Keratinocyte (primary cell): Measurements from ENCODE around the gene SH3RF1. TPM values are rescaled to one million over a fixed set of nuclear protein-coding genes. Genes with fewer than 3 reads are reported as not detected.
"Not testable (repeated sequence)": the region's sequence is repeated elsewhere in the genome, so short reads cannot be mapped to it uniquely, and the experiment has no call there.

Source experiments
- DNase-seq: peaks from one replicate; pipeline ENCODE4 v3.0.0-alpha.2; 2011; ENCODE audit warnings: low read depth, missing footprints, low spot score
- FAIRE-seq: peaks from 2 replicates; lab custom pipeline; 2011; peaks lifted over from hg19 to GRCh38; lab: Jason Lieb, UNC
- H2AFZ ChIP-seq: 2 replicates; pipeline ENCODE4 v1.6.0; 2012; ENCODE audit warnings: low read length, control low read depth, inconsistent platforms; ENCODE audit not compliant: control insufficient read depth
- H3K27ac ChIP-seq: 2 replicates; pipeline ENCODE4 v1.5.1; 2011; ENCODE audit warnings: low read length; ENCODE audit not compliant: control insufficient read depth, insufficient read depth
- H3K27me3 ChIP-seq: 3 replicates; pipeline ENCODE4 v1.6.0; 2011; ENCODE audit warnings: low read length; ENCODE audit not compliant: control insufficient read depth, insufficient read depth; ENCODE audit errors: extremely low read depth
- H3K36me3 ChIP-seq, 2 experiments: 2 replicates in 1 of 2; 3 replicates in 1 of 2; pipeline ENCODE4 v1.5.1; 2011; ENCODE audit warnings: low read length in 2 of 2, mild to moderate bottlenecking in 1 of 2; ENCODE audit not compliant: control insufficient read depth in 2 of 2, insufficient read depth in 2 of 2; ENCODE audit errors: extremely low read depth in 1 of 2
- H3K4me1 ChIP-seq: 3 replicates; pipeline ENCODE4 v1.5.1; 2011; ENCODE audit warnings: low read length; ENCODE audit not compliant: control insufficient read depth, insufficient read depth; ENCODE audit errors: extremely low read depth
- H3K4me2 ChIP-seq: 3 replicates; pipeline ENCODE4 v1.6.0; 2011; ENCODE audit warnings: low read depth, low read length; ENCODE audit not compliant: control insufficient read depth, insufficient read depth; ENCODE audit errors: extremely low read depth
- H3K4me3 ChIP-seq, 3 experiments: fragments of 200-600 bp in 1 of 3; sonication (generic) in 1 of 3; 2 replicates in 2 of 3; 3 replicates in 1 of 3; pipeline ENCODE4 v1.5.1; 2011 to 2016; ENCODE audit warnings: low read length in 3 of 3, mild to moderate bottlenecking in 3 of 3, control low read depth in 2 of 3, inconsistent platforms in 1 of 3, low read depth in 1 of 3, mixed read lengths in 1 of 3, mixed run types in 1 of 3, moderate library complexity in 1 of 3; ENCODE audit not compliant: control insufficient read depth in 2 of 3, insufficient read depth in 2 of 3; ENCODE audit errors: extremely low read depth in 1 of 3
- H3K79me2 ChIP-seq: 2 replicates; pipeline ENCODE4 v1.6.0; 2012; ENCODE audit warnings: low read length; ENCODE audit not compliant: control insufficient read depth, insufficient read depth
- H3K9ac ChIP-seq: 3 replicates; pipeline ENCODE4 v1.6.0; 2011; ENCODE audit warnings: low read length; ENCODE audit not compliant: control insufficient read depth, insufficient read depth; ENCODE audit errors: extremely low read depth
- H3K9me1 ChIP-seq: 3 replicates; pipeline ENCODE4 v1.6.0; 2011; ENCODE audit warnings: low read length; ENCODE audit not compliant: control insufficient read depth, insufficient read depth; ENCODE audit errors: extremely low read depth
- H3K9me3 ChIP-seq: 2 replicates; pipeline ENCODE4 v1.5.1; 2012; ENCODE audit warnings: low read depth, low read length; ENCODE audit not compliant: control insufficient read depth
- H4K20me1 ChIP-seq: 3 replicates; pipeline ENCODE4 v1.6.0; 2011; ENCODE audit warnings: low read length; ENCODE audit not compliant: control insufficient read depth, insufficient read depth; ENCODE audit errors: extremely low read depth
- EZH2 ChIP-seq: IDR thresholded peaks from one replicate; pipeline ENCODE4 v1.6.1; 2012; ENCODE audit warnings: inconsistent platforms, mild to moderate bottlenecking, low read length, moderate library complexity
- dilution Hi-C: fragments of 300-500 bp; cut with MboI; formaldehyde crosslinking; loops from one replicate; pipeline ENCODE4 v1.7.0; 2020; ENCODE audit warnings: low sequenced_read_pairs; ENCODE audit not compliant: extremely low pct_ligation_motif_present
- polyA plus RNA-seq, 5 experiments: library from polyadenylated mRNA; depleted of rRNA in 3 of 5; stranded (reverse) in 3 of 5; stranded (forward) in 1 of 5; unstranded in 1 of 5; fragments of >200 nt; gene quantifications; 1 replicate in 1 of 5; 2 replicates in 3 of 5; 3 replicates in 1 of 5; pipeline versions ENCODE4 v1.2.1 to v1.2.3, GENCODE V29; 2011 to 2012; ENCODE audit warnings: missing spikeins in 2 of 5, low read depth in 1 of 5, low replicate concordance in 1 of 5
- TF ChIP-seq, protein P1 (sequence below), 3 experiments: IDR thresholded peaks in 1 of 3; conservative IDR thresholded peaks in 1 of 3; optimal IDR thresholded peaks in 1 of 3; 2 replicates in 2 of 3; 3 replicates in 1 of 3; pipeline versions ENCODE3 to v1.5.1; 2011; ENCODE audit warnings: low read length in 3 of 3, mild to moderate bottlenecking in 3 of 3, moderate library complexity in 2 of 3, control low read depth in 1 of 3, inconsistent platforms in 1 of 3; ENCODE audit not compliant: insufficient read depth in 2 of 3; ENCODE audit errors: extremely low read depth in 1 of 3

The SH3RF1 gene
- polyA plus RNA-seq, 1 donor (not counting 4 experiments of a cell fraction or from before 2014, with no cell fraction given), result 9.5 TPM

DNA sequence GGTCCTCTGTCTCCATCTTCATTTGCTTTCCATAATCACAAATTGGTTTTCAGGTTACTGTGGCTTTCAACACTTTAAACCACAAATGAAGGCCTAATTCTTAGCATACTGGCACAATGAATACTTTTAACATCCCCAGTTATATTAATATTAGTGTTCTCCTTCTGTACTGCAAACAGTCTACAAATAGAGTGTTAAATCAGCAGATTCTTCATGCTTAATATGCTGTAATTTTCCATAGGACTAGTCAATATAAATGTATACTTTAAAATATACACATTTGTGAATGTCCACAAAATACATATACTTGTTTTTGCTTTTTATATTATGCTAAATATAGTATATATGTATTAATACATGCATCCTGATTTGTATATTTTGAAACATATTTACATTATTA is 72.6 kb downstream of the SH3RF1 start:
- no peak for DNase-seq
- Histone ChIP-seq H3K4me2 (no peak overlapping the region), H3K4me1 (peaks cover 16% of the 10 kb centered on the region), H2AFZ (no peak overlapping the region), H3K9me3 (no peaks in the 10 kb centered on the region), H4K20me1 (no peaks in the 10 kb centered on the region), H3K9ac (no peak overlapping the region), H3K27me3 (no peaks in the 10 kb centered on the region), H3K79me2 (peaks cover 43% of the 10 kb centered on the region), H3K9me1 (no peaks in the 10 kb centered on the region), H3K4me3 (no peak overlapping the region), H3K27ac (no peak overlapping the region), H3K36me3 (no peaks in the 10 kb centered on the region)
- dilution Hi-C loops, result no loop called here
- TF ChIP-seq, protein P1, sequence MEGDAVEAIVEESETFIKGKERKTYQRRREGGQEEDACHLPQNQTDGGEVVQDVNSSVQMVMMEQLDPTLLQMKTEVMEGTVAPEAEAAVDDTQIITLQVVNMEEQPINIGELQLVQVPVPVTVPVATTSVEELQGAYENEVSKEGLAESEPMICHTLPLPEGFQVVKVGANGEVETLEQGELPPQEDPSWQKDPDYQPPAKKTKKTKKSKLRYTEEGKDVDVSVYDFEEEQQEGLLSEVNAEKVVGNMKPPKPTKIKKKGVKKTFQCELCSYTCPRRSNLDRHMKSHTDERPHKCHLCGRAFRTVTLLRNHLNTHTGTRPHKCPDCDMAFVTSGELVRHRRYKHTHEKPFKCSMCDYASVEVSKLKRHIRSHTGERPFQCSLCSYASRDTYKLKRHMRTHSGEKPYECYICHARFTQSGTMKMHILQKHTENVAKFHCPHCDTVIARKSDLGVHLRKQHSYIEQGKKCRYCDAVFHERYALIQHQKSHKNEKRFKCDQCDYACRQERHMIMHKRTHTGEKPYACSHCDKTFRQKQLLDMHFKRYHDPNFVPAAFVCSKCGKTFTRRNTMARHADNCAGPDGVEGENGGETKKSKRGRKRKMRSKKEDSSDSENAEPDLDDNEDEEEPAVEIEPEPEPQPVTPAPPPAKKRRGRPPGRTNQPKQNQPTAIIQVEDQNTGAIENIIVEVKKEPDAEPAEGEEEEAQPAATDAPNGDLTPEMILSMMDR (optimal IDR thresholded peaks at IDR 0.05 in 1 of 3, IDR thresholded peaks at IDR 0.05 in 1 of 3, conservative IDR thresholded peaks at IDR 0.05 in 1 of 3; ENCODE audit: extremely low read depth in 1 of 3, insufficient read depth in 2 of 3, low read length in 3 of 3), result no peak
- TF ChIP-seq EZH2, result no peak
- no peak for FAIRE-seq

DNA sequence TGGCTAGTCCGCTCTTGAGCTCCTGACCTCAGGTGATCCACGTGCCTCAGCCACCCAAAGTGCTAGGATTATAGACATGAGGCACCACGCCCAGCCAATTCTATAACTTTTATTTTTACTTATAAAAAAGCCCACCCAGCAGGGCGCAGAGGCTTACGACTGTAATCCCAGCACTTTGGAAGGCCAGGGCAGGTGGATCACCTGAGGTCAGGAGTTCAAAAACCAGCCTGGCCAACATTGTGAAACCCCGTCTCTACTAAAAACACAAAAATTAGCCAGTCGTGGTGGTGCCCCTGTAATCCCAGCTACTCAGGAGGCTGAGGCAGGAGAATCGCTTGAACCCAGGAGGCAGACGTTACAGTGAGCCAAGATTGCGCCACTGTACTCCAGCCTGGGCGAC is 73.5 kb downstream of the SH3RF1 start:
- not testable (repeated sequence) for H3K9ac ChIP-seq

DNA sequence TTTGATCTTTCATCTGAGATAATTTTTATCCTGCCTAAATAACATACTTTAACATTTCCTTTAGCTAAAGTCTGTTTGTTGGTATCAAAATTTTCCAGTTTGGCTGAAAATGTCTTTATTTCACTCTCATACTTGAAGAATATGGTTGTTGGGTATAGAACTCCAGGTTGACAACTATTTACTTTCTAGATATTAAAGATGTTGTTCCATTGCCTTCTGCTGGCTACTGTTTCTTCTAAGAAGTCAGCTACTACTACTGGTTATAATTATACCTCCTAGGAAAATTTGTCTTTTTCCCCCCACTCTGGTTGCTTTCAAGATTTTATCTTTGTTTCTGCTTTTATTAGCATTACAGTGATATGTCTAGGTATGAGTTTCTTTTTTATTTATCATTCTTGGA is 75.7 kb downstream of the SH3RF1 start:
- no peak overlapping the region for H3K9ac ChIP-seq
- no peaks in the 10 kb centered on the region for H3K36me3 ChIP-seq
- peaks cover 39% of the 10 kb centered on the region for H3K79me2 ChIP-seq
- H3K4me3 ChIP-seq, result no peak overlapping the region
- H3K4me2 ChIP-seq, result no peak overlapping the region
- H3K27me3 ChIP-seq, result no peaks in the 10 kb centered on the region
- H3K9me1 ChIP-seq, result no peaks in the 10 kb centered on the region
- FAIRE-seq, result no peak
- H3K4me1 ChIP-seq, result peaks cover 4% of the 10 kb centered on the region
- H2AFZ ChIP-seq, result no peak overlapping the region
- no peaks in the 10 kb centered on the region for H4K20me1 ChIP-seq
- no peaks in the 10 kb centered on the region for H3K9me3 ChIP-seq
- H3K27ac ChIP-seq, result no peak overlapping the region
- TF ChIP-seq, protein P1 (optimal IDR thresholded peaks at IDR 0.05 in 1 of 3, IDR thresholded peaks at IDR 0.05 in 1 of 3, conservative IDR thresholded peaks at IDR 0.05 in 1 of 3; ENCODE audit: extremely low read depth in 1 of 3, insufficient read depth in 2 of 3, low read length in 3 of 3), result no peak
- TF ChIP-seq EZH2, result no peak
- DNase-seq, result no peak
- dilution Hi-C loops, result no loop called here

More for the DNA sequence above, 73.5 kb downstream of the SH3RF1 start:
- DNase-seq, H3K4me3 ChIP-seq, H2AFZ ChIP-seq, dilution Hi-C loops, FAIRE-seq, H3K36me3 ChIP-seq, H3K27ac ChIP-seq, H3K4me2 ChIP-seq, H3K9me1 ChIP-seq, H3K9me3 ChIP-seq, H4K20me1 ChIP-seq, H3K27me3 ChIP-seq: not testable (repeated sequence)
- peaks cover 16% of the 10 kb centered on the region for H3K4me1 ChIP-seq
- peaks cover 39% of the 10 kb centered on the region for H3K79me2 ChIP-seq

DNA sequence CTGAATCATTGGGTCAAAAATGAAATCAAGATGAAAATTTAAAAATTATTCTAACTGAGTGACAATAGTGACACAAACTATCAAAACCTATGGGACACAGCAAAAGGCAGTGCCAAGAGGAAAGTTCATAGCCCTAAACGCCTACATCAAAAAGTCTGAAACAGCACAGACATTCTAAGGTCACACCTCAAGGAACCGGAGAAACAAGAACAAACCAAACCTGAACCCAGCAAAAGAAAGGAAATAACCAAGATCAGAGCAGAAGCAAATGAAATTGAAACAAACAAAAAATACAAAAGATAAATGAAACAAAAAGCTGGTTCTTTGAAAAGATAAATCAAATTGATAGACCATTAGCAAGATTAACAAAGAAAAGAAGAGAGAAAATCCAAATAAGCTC is 80.8 kb downstream of the SH3RF1 start:
- peaks cover 16% of the 10 kb centered on the region for H3K4me1 ChIP-seq
- dilution Hi-C loops, H2AFZ ChIP-seq, H3K9me1 ChIP-seq, H3K9ac ChIP-seq, H3K4me2 ChIP-seq, H3K27me3 ChIP-seq, DNase-seq, H4K20me1 ChIP-seq, H3K9me3 ChIP-seq, H3K36me3 ChIP-seq, H3K4me3 ChIP-seq, H3K27ac ChIP-seq: not testable (repeated sequence)
- FAIRE-seq, result peak; percentile 51
- H3K79me2 ChIP-seq, result peaks cover 54% of the 10 kb centered on the region
